ENCODE data around the gene BUB1B.
"Not testable (repeated sequence)": the region's sequence is repeated elsewhere in the genome, so short reads cannot be mapped to it uniquely, and the experiment has no call there.

BUB1B gene

GRCh38 chr15:40136470-40137302, 24.2 kb upstream of the BUB1B start:
- DNase-seq: no peak

DNA sequence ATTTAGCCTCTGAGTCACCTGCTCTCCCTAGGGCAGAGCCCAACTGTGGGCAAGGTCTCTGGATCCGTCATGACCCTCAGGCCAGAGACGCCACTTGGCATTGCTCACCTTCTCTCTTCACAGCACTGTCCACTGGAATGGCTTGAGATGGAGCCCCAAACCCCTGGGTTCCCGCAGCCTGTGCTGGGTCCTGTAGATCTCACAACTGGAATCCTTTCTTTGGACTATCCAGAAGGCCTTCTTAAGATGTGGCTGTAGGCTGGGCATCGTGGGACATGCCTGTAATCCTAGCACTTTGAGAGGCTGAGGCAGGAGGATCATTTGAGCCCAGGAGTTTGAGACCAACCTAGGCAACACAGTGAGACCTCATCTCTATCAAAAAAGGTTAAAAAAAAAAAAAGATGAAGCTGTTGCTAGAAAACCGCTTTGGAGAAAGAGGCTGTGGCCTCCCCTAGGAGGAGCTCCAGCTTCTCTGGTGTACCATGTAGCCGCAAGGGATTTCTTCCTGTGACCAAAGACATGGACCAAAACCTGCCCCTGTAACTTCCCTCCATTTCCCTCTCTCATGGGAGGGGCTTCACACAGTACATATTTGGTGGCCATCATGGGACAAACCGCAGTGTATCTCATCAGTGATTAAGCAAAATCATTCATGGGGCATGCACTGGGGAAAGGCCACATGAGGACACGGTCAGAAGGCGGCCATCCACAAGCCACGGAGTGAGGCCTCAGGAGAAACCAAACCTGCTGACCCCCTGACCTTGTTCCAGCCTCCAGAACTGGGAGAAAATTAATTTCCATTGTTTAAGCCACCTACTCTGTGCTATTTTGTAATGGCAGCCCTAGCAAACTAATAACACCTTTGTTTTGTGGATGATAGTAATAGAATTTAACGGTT, 23.3 kb upstream of the BUB1B start:
- DNase-seq: no peak

GRCh38 chr15:40138201-40138570, 22.7 kb upstream of the BUB1B start:
- not testable (repeated sequence) for DNase-seq

DNA sequence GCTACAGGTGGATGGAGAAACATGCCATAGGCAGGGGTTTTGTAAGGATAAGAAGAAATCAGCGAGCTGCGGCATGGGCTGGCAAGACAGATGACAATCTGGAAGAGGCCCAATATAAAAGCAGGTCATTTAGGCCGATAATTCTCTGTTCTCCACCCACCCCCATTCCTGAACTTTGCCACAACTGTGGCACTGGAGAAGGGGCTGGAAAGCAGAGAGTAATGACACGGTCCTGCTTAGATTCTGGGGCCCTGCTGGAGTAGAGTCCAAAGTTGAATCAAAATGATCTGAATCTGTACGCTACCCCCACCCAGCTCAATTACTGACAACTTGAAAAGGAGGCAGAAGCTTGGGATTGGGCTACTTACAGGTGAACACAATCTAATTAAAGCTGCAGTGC, 18.4 kb upstream of the BUB1B start:
- no peak for DNase-seq

DNA sequence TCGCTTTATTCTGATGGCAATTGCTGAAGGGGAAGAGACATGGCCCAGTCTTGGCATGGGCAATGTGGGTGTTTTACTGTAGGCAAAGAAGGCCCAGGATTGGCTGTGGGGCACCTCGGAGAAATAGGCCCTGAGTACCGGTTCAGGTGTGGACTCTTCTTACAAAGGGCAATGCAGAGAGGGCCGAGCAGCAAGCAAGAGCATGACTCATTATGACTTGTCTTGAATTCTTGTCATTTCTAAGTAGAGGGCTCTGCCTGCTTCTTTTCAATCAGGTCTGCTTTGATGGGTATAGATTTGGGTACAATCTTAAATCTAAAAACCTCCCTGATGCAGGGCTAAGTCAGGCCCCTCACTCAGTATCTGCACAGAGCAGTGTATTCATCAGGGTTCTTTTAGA, 14.8 kb upstream of the BUB1B start:
- no peak for DNase-seq

DNA sequence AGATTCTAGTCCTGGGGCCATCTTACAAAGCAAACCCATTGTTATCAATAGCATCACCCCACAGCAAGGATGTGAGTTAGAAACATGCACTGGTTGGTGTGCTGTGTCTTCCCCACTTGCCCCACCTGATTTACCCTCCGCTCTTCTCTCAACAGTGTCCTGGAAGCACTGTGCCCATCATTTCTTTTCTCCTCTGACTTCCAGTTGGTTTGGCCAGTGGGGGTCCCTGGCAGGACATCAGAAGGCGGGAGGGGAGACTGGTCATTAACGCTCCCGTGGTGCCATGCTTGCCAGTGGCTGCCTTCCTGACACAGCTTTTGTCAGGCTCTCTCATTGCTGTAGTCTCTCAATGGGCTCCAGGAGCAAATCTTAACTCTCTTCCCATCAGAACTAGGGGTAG, 11.5 kb upstream of the BUB1B start:
- no peak for DNase-seq

DNA sequence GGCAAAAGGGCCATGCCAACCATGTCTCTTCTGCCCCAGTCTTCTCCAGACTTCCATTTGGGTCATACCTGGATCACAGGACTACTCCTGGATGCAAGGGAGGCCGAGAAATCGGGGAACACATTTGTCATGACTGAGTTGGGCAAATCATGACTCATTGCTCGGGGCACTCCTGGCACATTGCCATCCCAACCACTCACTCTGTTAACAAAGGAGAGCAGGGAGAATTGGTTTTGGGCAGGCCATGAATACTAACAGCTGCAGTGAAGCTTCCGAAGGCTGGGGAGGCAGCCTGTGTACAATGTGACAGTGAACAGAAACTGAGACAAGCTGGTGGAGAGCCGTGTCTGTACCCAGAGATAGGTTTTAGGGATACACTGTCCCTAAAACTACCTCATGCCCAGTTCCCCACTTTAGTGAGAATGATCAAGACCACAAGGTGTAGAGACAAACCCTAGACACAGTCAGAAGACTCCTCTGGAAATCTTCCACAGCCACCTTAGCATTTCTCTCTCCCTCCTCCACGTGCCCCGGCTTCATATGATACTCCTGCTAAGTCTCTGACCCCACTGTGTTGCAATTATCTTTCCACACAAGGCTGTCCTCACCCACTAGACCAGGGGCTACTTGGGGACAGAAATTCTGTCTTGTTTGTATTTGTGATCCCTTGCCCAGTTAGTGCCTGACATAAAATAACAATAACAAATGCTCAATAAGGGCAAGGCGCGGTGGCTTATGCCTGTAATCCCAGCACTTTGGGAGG, 10.5 kb upstream of the BUB1B start:
- no peak for DNase-seq

- DNase-seq: no peak
Observed at GRCh38 chr15:40151499-40151898, 9.4 kb upstream of the BUB1B start.

- DNase-seq: no peak
Observed at GRCh38 chr15:40151991-40152390, 8.9 kb upstream of the BUB1B start.

DNA sequence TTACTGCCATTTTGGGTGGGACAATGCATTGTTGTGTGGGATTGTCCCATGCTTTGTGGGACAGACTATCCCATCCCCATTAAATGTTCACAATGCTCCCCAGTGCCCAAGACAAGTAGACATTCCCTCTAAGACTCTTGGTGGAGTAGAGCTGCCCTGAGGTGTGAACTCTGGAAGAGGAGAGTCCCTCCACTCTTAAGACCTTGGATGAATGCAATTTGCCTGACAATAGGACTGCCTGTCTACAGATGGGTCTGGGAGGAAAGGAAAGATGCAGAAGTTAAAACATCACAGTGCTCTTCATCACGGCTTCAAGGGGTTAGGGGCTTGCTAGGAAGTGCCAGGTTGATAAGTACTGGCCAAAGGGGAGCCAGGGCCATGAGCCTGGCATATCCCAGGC, 6.0 kb upstream of the BUB1B start:
- DNase-seq: not testable (repeated sequence)

DNA sequence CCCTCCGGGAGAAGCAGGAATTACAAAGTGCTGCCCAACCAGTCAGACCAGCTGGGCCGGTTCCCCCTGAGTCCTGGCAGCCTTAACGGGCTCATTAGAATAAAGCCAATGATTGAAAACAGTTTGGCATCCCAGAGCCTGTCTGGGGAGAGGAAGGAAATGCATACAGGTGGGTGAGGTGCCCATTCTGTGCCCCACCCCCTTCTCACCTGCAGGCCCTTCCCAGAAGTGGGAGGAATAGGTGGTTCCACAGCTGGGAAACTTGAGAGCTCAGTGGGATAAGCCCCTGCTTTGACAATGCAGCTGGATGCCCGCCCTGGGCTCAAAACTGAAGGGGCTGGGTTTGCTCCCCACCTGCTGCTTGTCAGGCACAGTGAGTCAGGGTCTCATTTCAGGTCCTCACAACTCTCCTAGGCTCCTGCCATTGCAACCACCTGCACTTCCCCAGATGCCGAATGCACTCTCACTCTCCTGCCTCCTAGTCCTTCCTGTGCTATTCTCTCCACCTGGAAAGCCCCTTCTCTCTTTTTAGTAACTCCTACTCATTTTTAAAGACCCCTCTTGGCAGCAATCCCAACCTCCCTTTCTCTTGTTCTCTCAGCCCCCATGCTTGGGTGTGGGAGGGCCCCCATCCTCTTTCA, 5.5 kb upstream of the BUB1B start:
- DNase-seq: no peak

DNA sequence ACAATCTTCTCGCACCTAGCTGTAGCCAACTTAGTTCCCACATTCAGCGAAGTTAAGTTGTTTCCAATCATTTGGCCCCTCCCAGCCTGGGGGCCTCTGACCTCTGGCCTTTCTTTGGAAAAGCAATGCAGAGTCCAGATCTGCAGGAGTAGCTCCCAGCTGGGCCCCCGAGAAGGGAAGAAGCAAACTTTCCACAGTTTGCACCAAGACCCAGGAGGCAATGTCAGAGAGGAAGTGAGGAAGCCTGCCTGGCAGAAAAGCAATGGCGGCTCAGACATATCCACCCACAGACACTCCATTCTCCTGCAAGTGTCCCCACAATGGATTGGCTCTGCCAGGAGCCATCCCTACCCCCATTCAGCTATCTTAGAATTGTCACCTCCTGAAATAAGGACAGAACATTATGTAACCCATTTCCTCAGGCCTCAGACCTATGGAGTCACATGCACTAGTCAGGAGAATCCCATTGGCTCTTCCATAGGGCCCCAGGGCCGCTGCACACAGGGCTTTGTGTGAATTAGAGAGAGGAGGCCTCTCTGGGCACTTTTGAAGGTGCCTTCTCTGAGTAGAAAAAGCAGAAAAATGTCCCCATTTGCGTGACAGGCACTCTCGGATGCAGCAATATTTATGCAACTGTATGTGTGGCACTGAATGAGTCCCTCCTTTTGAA, 3.0 kb upstream of the BUB1B start:
- DNase-seq: no peak

GRCh38 chr15:40160021-40160420, 848 bp upstream of the BUB1B start:
- DNase-seq: no peak

DNA sequence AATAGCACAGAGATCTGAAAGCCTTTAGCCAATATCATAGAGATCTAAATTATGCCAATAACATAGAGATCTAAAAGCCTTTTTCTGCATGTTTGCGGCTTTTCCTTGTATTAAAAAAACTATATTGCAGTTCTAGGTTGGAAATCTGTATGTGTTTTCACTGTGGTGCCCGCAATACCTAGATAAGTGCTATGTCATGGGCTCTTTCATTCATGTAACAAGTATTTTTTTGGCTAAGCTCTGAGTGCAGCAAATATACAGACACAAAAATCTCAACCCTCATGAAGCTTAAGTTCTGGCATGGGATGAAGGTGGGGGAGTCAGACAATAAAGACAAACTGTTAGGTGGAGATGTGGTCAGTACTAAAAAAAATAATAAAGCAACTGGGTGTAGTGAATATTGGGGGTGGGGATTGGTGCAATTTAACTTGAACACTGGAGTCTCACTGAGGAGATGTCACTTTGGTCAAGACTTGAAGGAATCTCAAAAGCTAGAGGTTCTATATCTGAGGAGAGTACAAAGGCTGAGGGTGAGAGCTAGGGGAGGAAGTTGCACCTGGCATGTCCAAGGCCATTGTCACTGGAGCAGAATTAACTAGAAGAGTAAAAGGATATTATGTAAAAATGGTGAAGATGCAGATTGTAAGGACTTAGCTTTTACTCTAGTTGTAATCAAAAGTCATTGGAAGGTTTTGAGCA, 973 bp downstream of the BUB1B start:
- no peak for DNase-seq

GRCh38 chr15:40162552-40162951, 1.7 kb downstream of the BUB1B start:
- DNase-seq: no peak

GRCh38 chr15:40163657-40164416, 3.0 kb downstream of the BUB1B start:
- no peak for DNase-seq

GRCh38 chr15:40167374-40167773, 6.5 kb downstream of the BUB1B start:
- not testable (repeated sequence) for DNase-seq

DNA sequence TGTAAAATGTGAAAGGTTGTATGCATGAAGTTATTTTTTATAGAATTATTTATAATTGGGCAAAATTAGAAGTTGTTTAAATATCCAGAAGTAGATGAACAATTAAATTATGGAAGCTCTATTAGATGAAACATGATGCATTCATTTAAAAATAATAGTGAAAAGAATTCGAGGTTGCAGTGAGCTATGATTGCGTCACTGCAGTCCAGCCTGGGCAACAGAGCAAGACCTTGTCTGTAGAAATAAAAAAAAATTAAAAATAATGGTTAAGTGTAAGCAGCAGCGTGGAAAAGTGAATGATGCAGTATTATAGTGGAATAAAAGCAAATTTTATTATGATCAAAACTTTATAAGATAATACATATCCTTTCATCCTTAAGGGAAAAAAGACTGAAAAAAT, 14.3 kb downstream of the BUB1B start:
- DNase-seq: no peak

GRCh38 chr15:40182358-40183029, 21.6 kb downstream of the BUB1B start:
- no peak for DNase-seq
